Prostate gland (tissue), 2 donors: ENCODE results near the gene GSTO1. TPM values are rescaled to one million over a fixed set of nuclear protein-coding genes. Genes with fewer than 3 reads are reported as not detected.

Experiments used
- DNase-seq: peaks from one replicate; pipeline ENCODE4 v3.0.0-alpha.2; 2019; ENCODE audit warnings: low spot score
- H3K27ac ChIP-seq, 2 donors: fragments of 200-600 bp; sonication (generic); 2 replicates each; pipeline ENCODE4 v1.5.1; 2017 to 2019
- H3K27me3 ChIP-seq: fragments of 200-600 bp; sonication (generic); replicated peaks from 2 replicates; pipeline ENCODE4 v1.5.1; 2019; ENCODE audit not compliant: insufficient read depth
- H3K36me3 ChIP-seq, 2 donors: fragments of 200-600 bp; sonication (generic); 1 replicate in 1 of 2; 2 replicates in 1 of 2; pipeline versions ENCODE4 v1.5.1 to v1.8.1; 2017 to 2019
- H3K4me1 ChIP-seq: fragments of 200-600 bp; sonication (generic); replicated peaks from 2 replicates; pipeline ENCODE4 v1.5.1; 2019
- H3K4me3 ChIP-seq, 2 donors: fragments of 200-600 bp; sonication (generic); 2 replicates each; pipeline ENCODE4 v1.5.1; 2017 to 2019
- H3K9me3 ChIP-seq: fragments of 200-600 bp; sonication (generic); 2 replicates; pipeline ENCODE4 v1.5.1; 2017
- CTCF ChIP-seq, 4 experiments: fragments of 200-600 bp in 2 of 4; fragments of 450-650 bp in 2 of 4; sonication (generic) in 2 of 4; IDR thresholded peaks; 1 replicate in 3 of 4; 2 replicates in 1 of 4; pipeline ENCODE4 v1.5.1; 2016 to 2019; ENCODE audit warnings: antibody characterized with exemption in 4 of 4, mild to moderate bottlenecking in 2 of 4, moderate library complexity in 2 of 4
- POLR2A ChIP-seq: fragments of 450-650 bp; IDR thresholded peaks from one replicate; pipeline ENCODE4 v1.6.1; 2016; ENCODE audit warnings: antibody characterized with exemption, mild to moderate bottlenecking
- POLR2AphosphoS5 ChIP-seq: sonication (generic); formaldehyde crosslinking; IDR thresholded peaks from one replicate; pipeline ENCODE4 v1.6.1; 2017; ENCODE audit warnings: antibody characterized with exemption
- WGBS: methylation state at CpG from one replicate; pipeline ENCODE4 v1.1.5; 2018; 5-methylcytosine and 5-hydroxymethylcytosine counted together
- intact Hi-C: fragments of 100-400 bp; cut with DNase I; formaldehyde crosslinking; loops from one replicate; pipeline ENCODE4 v1.14.2; 2022
- total RNA-seq, 2 donors: library from RNA; depleted of rRNA; stranded (reverse); fragments of >200 nt; gene quantifications; one replicate each; pipeline ENCODE4 v1.1.0, GENCODE V29; 2016

Gene GSTO1
- total RNA-seq, 2 donors from 2014 or later, result 46.8 to 91.8 TPM

GRCh38 chr10:104281694-104282093 is 27.0 kb downstream of the GSTO1 start:
- intact Hi-C loops, result no loop called here

GRCh38 chr10:104284846-104285245 is 30.2 kb downstream of the GSTO1 start:
- Histone ChIP-seq H3K9me3 (no peaks in the 10 kb centered on the region), H3K4me3 (no peak overlapping the region), H3K36me3 (no peaks in the 10 kb centered on the region), H3K27me3 (no peaks in the 10 kb centered on the region), H3K27ac (no peak overlapping the region), H3K4me1 (no peaks in the 10 kb centered on the region)
- no peak for TF ChIP-seq CTCF (IDR thresholded peaks at IDR 0.05)
- TF ChIP-seq POLR2AphosphoS5, result no peak
- TF ChIP-seq POLR2A, result no peak
- no peak for DNase-seq
- 63% methylated on average over 7 of the region's 7 CpGs for WGBS
- intact Hi-C loops, result no loop called here

More at GRCh38 chr10:104281694-104282093, 27.0 kb downstream of the GSTO1 start:
- WGBS, result 76% methylated on average over 3 of the region's 3 CpGs
- Histone ChIP-seq H3K36me3 (no peaks in the 10 kb centered on the region), H3K4me3 (no peak overlapping the region), H3K27ac (no peak overlapping the region), H3K4me1 (no peaks in the 10 kb centered on the region), H3K27me3 (no peaks in the 10 kb centered on the region), H3K9me3 (no peaks in the 10 kb centered on the region)
- TF ChIP-seq CTCF (IDR thresholded peaks at IDR 0.05), result no peak
- no peak for TF ChIP-seq POLR2A
- no peak for TF ChIP-seq POLR2AphosphoS5
- DNase-seq, result no peak

GRCh38 chr10:104286939-104287338 is 32.2 kb downstream of the GSTO1 start:
- Histone ChIP-seq H3K36me3 (no peaks in the 10 kb centered on the region), H3K27ac (no peak overlapping the region), H3K27me3 (no peaks in the 10 kb centered on the region), H3K9me3 (no peaks in the 10 kb centered on the region), H3K4me3 (no peak overlapping the region), H3K4me1 (peaks cover 2% of the 10 kb centered on the region)
- intact Hi-C loops, result no loop called here
- TF ChIP-seq POLR2AphosphoS5 (no peak), CTCF (IDR thresholded peaks at IDR 0.05) (no peak), POLR2A (no peak)
- WGBS, result 94% methylated on average over 2 of the region's 2 CpGs
- no peak for DNase-seq

- 47% methylated on average over 1 of the region's 1 CpG for WGBS
- Histone ChIP-seq H3K4me3 (no peak overlapping the region), H3K9me3 (no peaks in the 10 kb centered on the region), H3K27me3 (no peaks in the 10 kb centered on the region), H3K27ac (peak overlapping the region in 1 of 2 donors; percentile 13), H3K36me3 (no peaks in the 10 kb centered on the region), H3K4me1 (peaks cover 2% of the 10 kb centered on the region)
- TF ChIP-seq POLR2A, result no peak
- peak; percentile 65 for TF ChIP-seq POLR2AphosphoS5
- no peak for TF ChIP-seq CTCF (IDR thresholded peaks at IDR 0.05)
- peak; percentile 16 for DNase-seq
- intact Hi-C loops, result no loop called here
Measured at GRCh38 chr10:104288355-104288754, 33.7 kb downstream of the GSTO1 start.

- Histone ChIP-seq H3K36me3 (no peaks in the 10 kb centered on the region), H3K9me3 (no peaks in the 10 kb centered on the region), H3K27ac (no peak overlapping the region), H3K4me1 (peaks cover 2% of the 10 kb centered on the region), H3K4me3 (no peak overlapping the region), H3K27me3 (no peaks in the 10 kb centered on the region)
- intact Hi-C loops, result loop anchor here (1.0 kb wide), 1 partner anchor 59 kb away; no protein-coding TSS in a partner anchor
- peak; percentile 97 to 99 (median 99) for TF ChIP-seq CTCF (IDR thresholded peaks at IDR 0.05)
- TF ChIP-seq POLR2A, result no peak
- TF ChIP-seq POLR2AphosphoS5, result peak; percentile 87
- 1% methylated on average over 26 of the region's 26 CpGs for WGBS
- peak; percentile 86 for DNase-seq
Measured at GRCh38 chr10:104291439-104291951, 36.8 kb downstream of the GSTO1 start.
